Measurements from ENCODE around the gene CCDC167.
"Not testable (repeated sequence)": the region's sequence is repeated elsewhere in the genome, so short reads cannot be mapped to it uniquely, and the experiment has no call there.

The CCDC167 gene

GRCh38 chr6:37511201-37511600 lies 11.5 kb upstream of the CCDC167 start:
- DNase-seq (ENCODE audit: low read depth) = no peak

GRCh38 chr6:37507690-37508421 lies 8.2 kb upstream of the CCDC167 start:
- DNase-seq (ENCODE audit: low read depth) = no peak

DNA sequence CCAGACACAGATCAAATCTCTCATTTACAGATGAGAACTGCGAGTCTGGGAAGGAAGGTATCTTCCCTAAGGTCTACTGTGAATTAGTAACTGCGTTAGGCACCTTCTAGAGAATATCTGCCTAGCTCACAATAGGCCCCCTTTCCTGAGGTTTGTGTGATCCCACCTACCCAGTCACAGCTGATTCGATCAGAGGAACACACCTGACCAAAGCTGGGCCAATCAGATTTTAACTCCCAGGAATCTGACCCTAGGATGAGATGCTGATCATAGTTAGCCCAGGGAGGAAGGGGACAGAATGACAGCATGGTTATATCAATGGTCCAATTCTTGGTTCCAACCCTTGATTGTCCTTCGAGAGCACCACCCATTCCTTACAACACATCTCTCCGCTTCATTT lies 7.4 kb upstream of the CCDC167 start:
- DNase-seq (ENCODE audit: low read depth) = no peak

GRCh38 chr6:37506479-37506878 lies 6.8 kb upstream of the CCDC167 start:
- DNase-seq (ENCODE audit: low read depth) = no peak

GRCh38 chr6:37504024-37504423 lies 4.3 kb upstream of the CCDC167 start:
- DNase-seq (ENCODE audit: low read depth) = no peak

DNA sequence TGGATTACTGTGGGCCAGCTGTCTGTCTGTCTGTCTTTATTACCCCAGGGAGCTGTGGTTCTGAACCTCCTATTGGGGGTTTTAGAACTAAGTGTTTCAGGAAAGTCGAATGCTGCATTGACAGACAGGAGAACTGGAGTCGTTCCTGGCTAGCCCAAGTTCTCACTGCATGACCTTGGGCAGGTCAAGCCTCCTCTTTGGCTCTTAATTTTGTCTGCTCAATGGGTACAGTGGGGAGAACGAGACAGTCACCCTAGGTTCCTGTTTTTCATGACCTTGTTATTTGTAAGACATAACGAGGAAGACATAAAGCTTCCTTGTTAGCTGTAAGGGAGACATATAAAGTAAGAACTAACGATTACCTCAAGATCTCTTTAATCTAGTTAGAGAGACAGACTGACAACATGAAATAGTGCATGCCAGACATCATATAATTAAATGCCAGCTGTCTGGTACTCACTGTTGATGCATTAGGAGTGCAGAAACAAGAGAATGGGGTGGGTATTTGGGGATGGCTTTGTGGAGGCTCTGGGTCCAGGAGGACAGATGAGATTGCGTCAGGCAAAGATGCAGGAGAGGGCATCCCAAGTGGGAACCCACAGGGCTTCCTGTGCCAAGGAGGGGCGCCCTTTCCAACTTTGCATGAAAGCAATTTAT lies 3.7 kb upstream of the CCDC167 start:
- DNase-seq (ENCODE audit: low read depth) = no peak

- no peak for DNase-seq (ENCODE audit: low read depth)
These were observed 3.1 kb upstream of the CCDC167 start for GRCh38 chr6:37502703-37503291.

DNA sequence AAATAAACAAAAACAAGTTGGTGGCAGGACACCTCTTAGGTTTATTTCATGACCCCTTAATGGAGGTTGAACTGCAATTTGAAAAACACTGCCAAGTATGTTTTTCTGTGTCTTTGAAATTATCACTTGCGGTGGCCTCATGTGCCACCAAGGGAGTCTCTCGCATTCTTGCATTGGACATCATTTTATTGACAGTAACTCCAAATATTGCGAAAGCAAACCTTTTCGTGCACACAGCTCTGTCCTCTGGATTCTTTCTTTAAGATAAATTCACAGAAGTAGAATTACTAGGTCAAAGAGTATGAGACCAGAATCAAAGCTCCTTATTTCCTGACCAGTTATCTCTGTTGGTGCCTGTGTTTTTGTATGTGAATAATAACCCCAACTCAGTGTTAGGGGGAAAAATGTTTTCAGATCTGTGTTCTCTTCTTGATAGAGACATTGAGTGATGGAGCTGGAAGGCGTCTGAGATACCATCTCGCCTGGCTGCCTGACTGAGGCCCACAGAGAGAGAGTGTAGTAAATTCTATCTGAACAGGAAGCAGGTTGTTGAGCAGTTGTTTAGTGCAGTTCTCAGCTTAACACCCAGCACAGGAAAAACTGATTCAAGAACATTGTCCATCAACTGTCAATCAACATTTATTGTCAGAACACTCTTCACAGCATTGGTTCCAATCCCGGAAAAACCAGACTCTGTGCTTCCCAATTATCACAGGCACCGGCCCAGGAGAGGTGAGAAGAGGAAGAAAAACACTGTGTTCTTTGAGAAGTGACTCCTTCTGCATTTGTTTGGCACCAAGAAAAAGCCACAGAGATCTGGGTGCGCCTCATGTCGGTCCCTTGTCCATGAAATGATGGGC lies 2.2 kb upstream of the CCDC167 start:
- no peak for DNase-seq (ENCODE audit: low read depth)

DNA sequence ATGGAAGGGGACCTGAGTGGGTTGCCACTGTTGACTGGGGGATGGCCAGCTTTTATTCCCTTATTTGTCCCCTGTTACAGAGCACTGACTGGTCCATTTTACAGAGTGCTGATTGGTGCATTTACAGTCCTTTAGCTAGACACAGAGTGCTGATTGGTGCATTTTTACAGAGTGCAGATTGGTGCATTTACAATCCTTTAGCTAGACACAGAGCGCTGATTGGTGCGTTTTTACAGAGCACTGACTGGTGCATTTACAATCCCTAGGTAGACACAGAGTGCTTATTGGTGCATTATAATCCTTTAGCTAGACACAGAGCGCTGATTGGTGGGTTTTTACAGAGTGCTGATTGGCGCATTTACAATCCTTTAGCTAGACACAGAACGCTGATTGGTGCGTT lies 1.2 kb upstream of the CCDC167 start:
- DNase-seq (ENCODE audit: low read depth) = not testable (repeated sequence)

GRCh38 chr6:37500294-37500608 lies 558 bp upstream of the CCDC167 start:
- no peak for DNase-seq (ENCODE audit: low read depth)

GRCh38 chr6:37496951-37497885 lies 2.5 kb downstream of the CCDC167 start:
- no peak for DNase-seq (ENCODE audit: low read depth)

- DNase-seq (ENCODE audit: low read depth) = no peak
These were observed 4.3 kb downstream of the CCDC167 start for GRCh38 chr6:37495244-37495934.

DNA sequence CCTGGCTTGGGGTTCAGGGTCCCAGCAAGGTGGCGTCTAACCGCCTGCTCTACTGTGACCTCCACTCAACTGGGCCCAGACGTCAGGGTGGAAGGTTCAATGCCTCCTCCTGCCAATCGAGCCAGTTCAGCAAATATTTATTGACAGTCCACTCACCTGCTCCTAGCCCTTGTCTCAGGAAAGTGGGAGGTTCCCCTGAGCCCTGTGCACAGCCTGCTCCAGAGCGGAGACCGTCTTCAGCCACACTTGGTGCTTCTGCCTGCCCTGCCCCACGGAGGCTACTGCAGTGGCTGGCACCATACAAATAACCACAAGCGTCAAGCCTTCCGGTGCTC lies 6.1 kb downstream of the CCDC167 start:
- DNase-seq (ENCODE audit: low read depth) = no peak

DNA sequence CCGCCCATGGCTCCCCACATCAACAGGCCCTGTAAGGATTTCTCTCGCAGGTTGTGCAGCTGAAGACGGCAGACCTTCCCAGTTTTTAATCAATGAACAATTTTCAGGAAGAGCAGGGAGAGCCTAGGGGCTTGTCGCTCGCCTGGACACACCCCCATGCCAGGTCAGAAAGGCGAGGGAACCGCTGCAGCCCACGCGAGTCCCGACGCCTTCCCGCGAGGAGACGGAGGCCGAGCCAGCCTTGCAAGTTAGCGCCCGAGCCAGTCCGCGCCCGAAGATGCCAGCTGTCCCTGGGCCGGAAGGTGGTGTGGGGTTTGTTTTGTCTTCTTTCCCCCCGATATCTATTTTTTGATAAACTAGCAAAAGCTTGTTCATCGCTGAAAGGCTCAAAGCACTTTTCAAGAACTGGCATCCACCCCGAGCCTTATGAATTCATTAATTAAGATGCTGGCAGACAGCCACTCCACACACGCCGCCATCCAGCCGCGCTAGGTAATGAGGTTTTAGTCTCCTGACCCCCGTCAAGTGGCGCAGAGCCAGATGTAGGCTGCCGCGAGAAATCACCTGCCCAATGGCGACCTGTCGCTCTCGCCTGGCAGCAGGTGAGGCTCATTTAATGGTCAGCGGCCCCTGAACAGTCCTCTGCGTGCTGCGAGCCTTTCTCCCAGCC lies 6.6 kb downstream of the CCDC167 start:
- no peak for DNase-seq (ENCODE audit: low read depth)

GRCh38 chr6:37492236-37492972 lies 7.3 kb downstream of the CCDC167 start:
- DNase-seq (ENCODE audit: low read depth) = no peak

- no peak for DNase-seq (ENCODE audit: low read depth)
These were observed 7.9 kb downstream of the CCDC167 start for GRCh38 chr6:37491830-37492208.

DNA sequence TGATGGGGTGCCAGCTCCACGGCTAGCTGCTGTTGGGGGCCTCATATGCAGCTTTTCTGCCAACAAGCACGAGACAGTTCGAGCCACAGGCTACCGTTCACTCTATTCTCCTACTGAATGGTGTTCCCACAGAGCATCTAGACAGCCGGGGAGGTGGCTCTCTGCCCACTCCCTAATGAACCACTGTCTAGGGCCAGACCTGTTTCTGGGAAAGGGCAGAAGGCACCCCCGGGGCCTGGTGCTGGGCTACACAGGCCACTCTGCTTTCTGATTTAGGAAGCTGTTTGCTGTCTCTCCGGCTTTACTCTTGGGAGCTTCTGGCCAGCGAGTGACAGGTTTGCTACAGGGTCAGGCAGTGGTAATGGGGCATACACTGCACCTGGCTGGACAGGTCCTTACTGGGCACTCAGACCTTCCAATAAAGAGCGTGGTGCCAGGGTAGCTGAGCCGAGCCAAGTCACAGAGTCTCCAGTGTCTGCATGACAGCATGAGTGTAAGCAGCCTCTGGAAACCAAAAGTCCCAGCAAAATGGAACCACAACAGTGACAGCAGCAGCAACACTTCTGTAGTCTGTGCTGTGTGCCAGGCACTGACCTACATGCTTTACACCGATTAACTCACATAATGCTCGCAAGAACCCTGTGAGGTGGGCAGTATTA lies 8.4 kb downstream of the CCDC167 start:
- DNase-seq (ENCODE audit: low read depth) = no peak

GRCh38 chr6:37490536-37491170 lies 9.0 kb downstream of the CCDC167 start:
- DNase-seq (ENCODE audit: low read depth) = no peak

Data from GM04503 (cell line).